GM13976 (cell line): Measurements from ENCODE around the gene VCX2.
"Not testable (repeated sequence)": the region's sequence is repeated elsewhere in the genome, so short reads cannot be mapped to it uniquely, and the experiment has no call there.

Experiments
- DNase-seq: peaks from one replicate; pipeline ENCODE4 v3.0.0; 2012; ENCODE audit warnings: low spot score
- in situ Hi-C: fragments of 300-500 bp; cut with MboI; formaldehyde crosslinking; loops from one replicate; pipeline ENCODE4 v1.12.0; 2022; ENCODE audit warnings: low sequenced_read_pairs, mixed read lengths, inconsistent platforms; ENCODE audit not compliant: unreplicated experiment
- TF ChIP-seq, protein P1 (sequence below): IDR thresholded peaks from 2 replicates; pipeline ENCODE4 v1.5.1; 2012; ENCODE audit warnings: borderline replicate concordance, mild to moderate bottlenecking; ENCODE audit not compliant: insufficient read depth; ENCODE audit errors: extremely low read depth, missing control alignments, control extremely low read depth

The VCX2 gene

DNA sequence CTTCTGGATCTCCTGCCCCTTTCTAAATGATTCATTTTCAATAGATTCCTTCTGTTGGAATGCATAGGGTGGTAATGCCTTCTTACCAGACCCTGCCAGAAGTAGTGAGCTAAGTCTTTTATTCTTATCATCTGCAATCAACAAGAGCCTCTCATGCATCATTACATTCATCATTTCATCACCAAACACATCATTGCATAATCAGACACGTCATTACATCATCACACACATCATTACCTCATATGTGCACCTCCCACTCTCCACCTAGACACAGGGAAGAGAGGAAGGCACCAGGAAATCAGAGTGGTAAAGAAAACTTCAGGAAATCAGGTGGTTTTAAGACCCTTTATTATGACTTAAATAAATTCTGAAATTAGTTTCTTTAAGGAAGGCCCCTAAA, 45.0 kb downstream of the VCX2 start:
- DNase-seq = no peak
- in situ Hi-C loops = no loop called here
- TF ChIP-seq, protein P1, sequence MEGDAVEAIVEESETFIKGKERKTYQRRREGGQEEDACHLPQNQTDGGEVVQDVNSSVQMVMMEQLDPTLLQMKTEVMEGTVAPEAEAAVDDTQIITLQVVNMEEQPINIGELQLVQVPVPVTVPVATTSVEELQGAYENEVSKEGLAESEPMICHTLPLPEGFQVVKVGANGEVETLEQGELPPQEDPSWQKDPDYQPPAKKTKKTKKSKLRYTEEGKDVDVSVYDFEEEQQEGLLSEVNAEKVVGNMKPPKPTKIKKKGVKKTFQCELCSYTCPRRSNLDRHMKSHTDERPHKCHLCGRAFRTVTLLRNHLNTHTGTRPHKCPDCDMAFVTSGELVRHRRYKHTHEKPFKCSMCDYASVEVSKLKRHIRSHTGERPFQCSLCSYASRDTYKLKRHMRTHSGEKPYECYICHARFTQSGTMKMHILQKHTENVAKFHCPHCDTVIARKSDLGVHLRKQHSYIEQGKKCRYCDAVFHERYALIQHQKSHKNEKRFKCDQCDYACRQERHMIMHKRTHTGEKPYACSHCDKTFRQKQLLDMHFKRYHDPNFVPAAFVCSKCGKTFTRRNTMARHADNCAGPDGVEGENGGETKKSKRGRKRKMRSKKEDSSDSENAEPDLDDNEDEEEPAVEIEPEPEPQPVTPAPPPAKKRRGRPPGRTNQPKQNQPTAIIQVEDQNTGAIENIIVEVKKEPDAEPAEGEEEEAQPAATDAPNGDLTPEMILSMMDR = no peak

GRCh38 chrX:8125566-8125965, 45.5 kb downstream of the VCX2 start:
- in situ Hi-C loops = no loop called here
- no peak for DNase-seq
- TF ChIP-seq, protein P1 = no peak

DNA sequence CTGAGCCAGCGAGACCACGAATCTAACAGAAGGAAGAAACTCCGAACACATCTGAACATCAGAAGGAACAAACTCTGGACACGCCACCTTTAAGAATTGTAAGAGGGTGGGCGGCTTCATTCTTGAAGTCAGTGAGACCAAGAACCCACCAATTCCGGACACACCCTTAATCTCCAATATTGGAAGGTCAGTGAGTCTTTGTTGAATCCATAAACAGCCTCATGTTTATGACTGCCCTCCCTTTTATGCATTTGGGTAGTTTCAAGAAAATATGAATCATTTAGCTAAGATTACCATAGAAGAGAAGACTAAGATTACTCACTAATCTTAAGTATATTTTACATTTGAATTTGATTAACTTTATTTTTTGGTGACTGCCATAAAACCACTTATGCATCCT, 48.5 kb downstream of the VCX2 start:
- no peak for DNase-seq
- in situ Hi-C loops = no loop called here
- TF ChIP-seq, protein P1 = no peak

GRCh38 chrX:8121391-8121790, 49.7 kb downstream of the VCX2 start:
- in situ Hi-C loops, DNase-seq: not testable (repeated sequence)
